H1 (cell line): ENCODE data around the gene MAPK11. TPM values are rescaled to one million over a fixed set of nuclear protein-coding genes. Genes with fewer than 3 reads are reported as not detected.
A peak's percentile ranks its signal among the peaks of the same experiment; 100 is the strongest.

ENCODE experiments used
- CTCF ChIA-PET: fragments of 300-600 bp; sonication (Branson Sonifier 250); formaldehyde crosslinking; loops from one replicate; lab custom pipeline; 2021; ENCODE audit not compliant: partially characterized antibody; lab: Charles Lee
- POLR2A ChIA-PET: fragments of 300-600 bp; sonication (Branson Sonifier 250); formaldehyde crosslinking; loops from one replicate; lab custom pipeline; 2021; ENCODE audit warnings: inconsistent platforms; ENCODE audit not compliant: partially characterized antibody; lab: Charles Lee
- DNase-seq, 2 experiments: peaks; one replicate each; pipeline versions ENCODE4 v3.0.0 to v3.0.0-alpha.2; 2010 to 2022; ENCODE audit warnings: low spot score in 2 of 2, low read depth in 1 of 2, mixed read lengths in 1 of 2
- FAIRE-seq: peaks from 2 replicates; lab custom pipeline; 2011; peaks lifted over from hg19 to GRCh38; lab: Jason Lieb, UNC
- H2AFZ ChIP-seq: 2 replicates; pipeline ENCODE4 v1.8.1; 2012; ENCODE audit warnings: low read length, inconsistent platforms
- H2AK5ac ChIP-seq: 2 replicates; pipeline ENCODE4 v1.6.1; 2013; ENCODE audit warnings: low read depth, low read length
- H2BK120ac ChIP-seq: replicated peaks from 2 replicates; pipeline ENCODE3; 2013; ENCODE audit warnings: low read depth, low read length, inconsistent platforms
- H2BK12ac ChIP-seq: 2 replicates; pipeline ENCODE4 v1.6.1; 2013; ENCODE audit warnings: low read depth, low read length
- H2BK15ac ChIP-seq: 2 replicates; pipeline ENCODE4 v1.6.1; 2013; ENCODE audit warnings: low read length
- H2BK20ac ChIP-seq: 2 replicates; pipeline ENCODE4 v1.6.1; 2013; ENCODE audit warnings: low read length
- H2BK5ac ChIP-seq: 2 replicates; pipeline ENCODE4 v1.6.1; 2013; ENCODE audit warnings: low read depth, low read length
- H3K14ac ChIP-seq: 2 replicates; pipeline ENCODE4 v1.6.1; 2013; ENCODE audit warnings: inconsistent platforms; ENCODE audit not compliant: insufficient read length
- H3K18ac ChIP-seq: 2 replicates; pipeline ENCODE4 v1.6.1; 2013; ENCODE audit warnings: low read length; ENCODE audit errors: extremely low read depth
- H3K23ac ChIP-seq: 2 replicates; pipeline ENCODE4 v1.6.1; 2013; ENCODE audit warnings: inconsistent platforms; ENCODE audit not compliant: insufficient read length
- H3K23me2 ChIP-seq: 2 replicates; pipeline ENCODE4 v1.6.1; 2013; ENCODE audit warnings: low read depth, low read length
- H3K27ac ChIP-seq: 2 replicates; pipeline ENCODE4 v1.6.1; 2011; ENCODE audit warnings: low read depth, low read length, inconsistent platforms
- H3K27me3 ChIP-seq, 4 experiments: replicated peaks in 1 of 4; 1 replicate in 1 of 4; 2 replicates in 3 of 4; pipeline versions ENCODE4 v1.6.1 to v1.8.1; 2011 to 2013; ENCODE audit warnings: low read length in 3 of 4, mild to moderate bottlenecking in 3 of 4, inconsistent platforms in 2 of 4, mixed read lengths in 2 of 4, moderate library complexity in 1 of 4; ENCODE audit not compliant: control insufficient read depth in 3 of 4, insufficient read depth in 3 of 4; ENCODE audit errors: extremely low read depth in 1 of 4
- H3K36me3 ChIP-seq, 4 experiments: 2 replicates each; pipeline versions ENCODE4 v1.6.1 to v1.8.1; 2011 to 2013; ENCODE audit warnings: mild to moderate bottlenecking in 4 of 4, low read length in 3 of 4, moderate library complexity in 2 of 4, control low read depth in 1 of 4, inconsistent platforms in 1 of 4; ENCODE audit not compliant: insufficient read depth in 4 of 4, control insufficient read depth in 2 of 4
- H3K4ac ChIP-seq: replicated peaks from 2 replicates; pipeline ENCODE3; 2013; ENCODE audit warnings: low read length, low read depth, mixed read lengths, inconsistent platforms; ENCODE audit not compliant: insufficient read length
- H3K4me1 ChIP-seq, 4 experiments: replicated peaks in 1 of 4; 1 replicate in 1 of 4; 2 replicates in 3 of 4; pipeline versions ENCODE4 v1.6.1 to v1.8.1; 2011 to 2013; ENCODE audit warnings: low read length in 3 of 4, inconsistent platforms in 2 of 4, mixed read lengths in 1 of 4; ENCODE audit not compliant: insufficient read depth in 4 of 4, control insufficient read depth in 3 of 4
- H3K4me2 ChIP-seq, 2 experiments: 2 replicates each; pipeline versions ENCODE4 v1.6.1 to v1.8.1; 2011 to 2013; ENCODE audit warnings: low read depth in 2 of 2, low read length in 2 of 2, control low read depth in 1 of 2, inconsistent platforms in 1 of 2, mild to moderate bottlenecking in 1 of 2; ENCODE audit not compliant: insufficient read depth in 1 of 2
- H3K4me3 ChIP-seq, 4 experiments: fragments of 200-600, 300-600 bp in 1 of 4; sonication (generic), shearing (Covaris generic), sonication (Bioruptor Twin) in 1 of 4; 2 replicates each; pipeline versions ENCODE4 v1.5.1 to v1.8.1; 2011 to 2016; ENCODE audit warnings: low read length in 4 of 4, low read depth in 3 of 4, control low read depth in 2 of 4, inconsistent platforms in 2 of 4, mild to moderate bottlenecking in 2 of 4, mixed read lengths in 1 of 4, moderate library complexity in 1 of 4; ENCODE audit not compliant: insufficient read depth in 2 of 4; ENCODE audit errors: extremely low read depth in 1 of 4
- H3K56ac ChIP-seq: replicated peaks from 2 replicates; pipeline ENCODE3; 2013; ENCODE audit warnings: low read depth, mild to moderate bottlenecking, mixed read lengths, low read length, inconsistent platforms; ENCODE audit not compliant: insufficient read length
- H3K79me1 ChIP-seq: 2 replicates; pipeline ENCODE4 v1.6.1; 2013; ENCODE audit warnings: low read depth, low read length, control low read depth
- H3K79me2 ChIP-seq, 2 experiments: 2 replicates each; pipeline versions ENCODE4 v1.6.1 to v1.8.1; 2012 to 2013; ENCODE audit warnings: low read length in 2 of 2, mild to moderate bottlenecking in 2 of 2, inconsistent platforms in 1 of 2; ENCODE audit not compliant: insufficient read depth in 2 of 2, control insufficient read depth in 1 of 2
- H3K9ac ChIP-seq, 4 experiments: replicated peaks in 1 of 4; 1 replicate in 1 of 4; 2 replicates in 3 of 4; pipeline versions ENCODE4 v1.6.1 to v1.8.1; 2011 to 2013; ENCODE audit warnings: low read depth in 3 of 4, low read length in 3 of 4, control low read depth in 2 of 4, mild to moderate bottlenecking in 2 of 4, moderate library complexity in 2 of 4, inconsistent platforms in 1 of 4; ENCODE audit errors: extremely low read depth in 1 of 4
- H3K9me3 ChIP-seq, 2 experiments: 2 replicates each; pipeline versions ENCODE4 v1.6.1 to v1.8.1; 2012 to 2013; ENCODE audit warnings: mild to moderate bottlenecking in 2 of 2, moderate library complexity in 2 of 2, control low read depth in 1 of 2, inconsistent platforms in 1 of 2, low read depth in 1 of 2, low read length in 1 of 2, mixed read lengths in 1 of 2; ENCODE audit not compliant: insufficient read depth in 2 of 2
- H4K20me1 ChIP-seq, 2 experiments: replicated peaks in 1 of 2; 2 replicates each; pipeline versions ENCODE3 to v1.8.1; 2011 to 2013; ENCODE audit warnings: inconsistent platforms in 2 of 2, low read length in 2 of 2, mild to moderate bottlenecking in 1 of 2; ENCODE audit not compliant: insufficient read depth in 2 of 2, control insufficient read depth in 1 of 2
- H4K5ac ChIP-seq: 2 replicates; pipeline ENCODE4 v1.6.1; 2013; ENCODE audit warnings: low read length, low read depth, mixed read lengths, inconsistent platforms; ENCODE audit not compliant: insufficient read length
- H4K8ac ChIP-seq: 2 replicates; pipeline ENCODE4 v1.8.0; 2013; ENCODE audit warnings: mild to moderate bottlenecking, moderate library complexity, low read length, inconsistent platforms; ENCODE audit not compliant: insufficient read depth; ENCODE audit errors: extremely low read depth
- H4K91ac ChIP-seq: replicated peaks from 2 replicates; pipeline ENCODE3; 2013; ENCODE audit warnings: low read length, mixed read lengths, inconsistent platforms; ENCODE audit not compliant: insufficient read length
- ATF2 ChIP-seq: IDR thresholded peaks from 2 replicates; pipeline ENCODE4 v1.6.1; 2012; ENCODE audit warnings: low read length, inconsistent platforms
- CTCF ChIP-seq, 3 experiments: IDR thresholded peaks; 1 replicate in 2 of 3; 2 replicates in 1 of 3; pipeline versions ENCODE4 v1.5.1 to v1.6.1; 2011; ENCODE audit warnings: low read length in 3 of 3, mild to moderate bottlenecking in 3 of 3, inconsistent platforms in 2 of 3, low read depth in 1 of 3, moderate library complexity in 1 of 3; ENCODE audit not compliant: insufficient read depth in 1 of 3; ENCODE audit errors: control extremely low read depth in 1 of 3
- HDAC6 ChIP-seq: IDR thresholded peaks from one replicate; pipeline ENCODE4 v1.7.1; 2012; ENCODE audit warnings: low read depth, mild to moderate bottlenecking, inconsistent platforms, low read length, moderate library complexity
- KDM4A ChIP-seq: IDR thresholded peaks from one replicate; pipeline ENCODE4 v1.7.1; 2012; ENCODE audit warnings: low read depth, mild to moderate bottlenecking, moderate library complexity, low read length, inconsistent platforms; ENCODE audit not compliant: severe bottlenecking
- SP1 ChIP-seq: IDR thresholded peaks from 2 replicates; pipeline ENCODE4 v1.6.1; 2011; ENCODE audit warnings: low read depth, low read length
- TAF1 ChIP-seq: IDR thresholded peaks from 2 replicates; pipeline ENCODE4 v1.6.1; 2011; ENCODE audit warnings: mild to moderate bottlenecking, low read depth, low read length
- ZNF274 ChIP-seq: IDR thresholded peaks from 2 replicates; pipeline ENCODE4 v1.7.0; 2012; ENCODE audit warnings: low read length, borderline replicate concordance; ENCODE audit errors: extremely low read depth
- WGBS, 2 experiments: shearing (Covaris generic) in 1 of 2; methylation state at CpG; one replicate each; pipeline versions ENCODE4 v1.1.6 to v1.1.7; 2013 to 2015; ENCODE audit warnings: low lambda C conversion rate in 2 of 2, mixed read lengths in 2 of 2, inconsistent platforms in 1 of 2, low coverage in 1 of 2, missing lambda C conversion rate in 1 of 2; ENCODE audit not compliant: insufficient replicate concordance in 2 of 2, insufficient coverage in 1 of 2, insufficient read length in 1 of 2; ENCODE audit errors: extremely low coverage in 1 of 2, missing lambda C conversion rate in 1 of 2; 5-methylcytosine and 5-hydroxymethylcytosine counted together
- polyA plus RNA-seq, 7 experiments: library from polyadenylated mRNA; depleted of rRNA in 3 of 7; stranded (reverse) in 5 of 7; unstranded in 2 of 7; fragments of >200 nt in 5 of 7; fragments of 200-250 nt in 2 of 7; gene quantifications; 1 replicate in 5 of 7; 2 replicates in 1 of 7; 4 replicates in 1 of 7; pipeline versions ENCODE4 v1.2.1 to v1.2.3, GENCODE V29; 2011 to 2013; ENCODE audit warnings: missing spikeins in 2 of 7, mixed read lengths in 2 of 7
- total RNA-seq: library from RNA; stranded (reverse); fragmentation: NEBNext Ultra II Directional; extraction: Animal tissue kit (Norgen Biotek cat#: 25700); gene quantifications from 2 replicates; pipeline ENCODE4 v1.2.1, GENCODE V29; 2021

MAPK11 gene
- total and polyA plus RNA-seq, 2 of the 8 experiments (the other 6 are each of a cell fraction or from before 2014, with no cell fraction given) = 0.70 to 1.5 TPM

GRCh38 chr22:50216684-50217520, 53.3 kb downstream of the MAPK11 start:
- Histone ChIP-seq H2BK5ac (no peak overlapping the region), H3K9me3 (no peaks in the 10 kb centered on the region; a peak in 1 of 4 replicates), H2BK15ac (no peak overlapping the region), H3K27me3 (no peaks in the 10 kb centered on the region), H4K91ac (no peak overlapping the region), H3K79me2 (peaks cover 0 to 10% of the 10 kb centered on the region in 2 experiments; a peak in 1 of 4 replicates), H2AK5ac (no peak overlapping the region), H4K20me1 (peaks cover 9 to 30% of the 10 kb centered on the region in 2 experiments), H3K4me1 (peaks cover 0 to 11% (median 2%) of the 10 kb centered on the region in 4 experiments; a peak in 3 of 7 replicates), H3K4ac (no peak overlapping the region), H3K36me3 (peaks cover 8 to 48% (median 32%) of the 10 kb centered on the region in 4 experiments), H3K9ac (no peak overlapping the region), H2BK20ac (no peak overlapping the region), H3K56ac (no peak overlapping the region), H3K79me1 (no peaks in the 10 kb centered on the region; the same call in 1 of the 2 replicates), H3K4me3 (no peak overlapping the region), H2AFZ (no peak overlapping the region), H3K23me2 (no peaks in the 10 kb centered on the region), H2BK120ac (no peak overlapping the region), H3K27ac (no peak overlapping the region), H3K23ac (no peak overlapping the region), H3K14ac (no peak overlapping the region), H3K18ac (no peak overlapping the region), H3K4me2 (no peak overlapping the region), H2BK12ac (no peak overlapping the region), H4K5ac (no peak overlapping the region), H4K8ac (peak overlapping the region; percentile 46)
- DNase-seq (no peak), FAIRE-seq (no peak)
- WGBS, 2 experiments = 97% methylated on average over 49 of the region's 57 CpGs; no CpG with 5 or more reads in 1 of the 2 experiments
- ChIA-PET POLR2A (interaction anchor here (1.4 to 2.9 kb wide), 4 partner anchors 8 to 27 kb away, joined by 5 to 10 read pairs (median 7); no protein-coding TSS in a partner anchor), CTCF (interaction anchor here (0.7 kb wide), 1 partner anchor 59 kb away, joined by 3 read pairs; no protein-coding TSS in a partner anchor)
- TF ChIP-seq SP1 = no peak
- no peak for TF ChIP-seq ZNF274
- TF ChIP-seq TAF1 = no peak
- TF ChIP-seq HDAC6 = no peak
- TF ChIP-seq KDM4A = no peak
- TF ChIP-seq CTCF (IDR thresholded peaks at IDR 0.05; ENCODE audit: control extremely low read depth in 1 of 3, insufficient read depth in 1 of 3, low read depth in 1 of 3, low read length in 3 of 3) = no peak
- TF ChIP-seq ATF2 = no peak
